ENCODE measurements around the gene EIF4G3.

Gene EIF4G3

GRCh38 chr1:21188235-21188634, 11.5 kb upstream of the EIF4G3 start:
- H2BK15ac ChIP-seq (ENCODE audit: low read depth, poor library complexity, severe bottlenecking) = no peak overlapping the region
- no peak overlapping the region for H3K27ac ChIP-seq (ENCODE audit: low read length, poor library complexity, severe bottlenecking)
- peaks cover 0 to 12% of the 10 kb centered on the region in 2 experiments for H3K27me3 ChIP-seq (ENCODE audit: control insufficient read depth in 1 of 2, insufficient read depth in 1 of 2, low read length in 2 of 2)
- H3K79me1 ChIP-seq (replicated peaks; ENCODE audit: low read length, poor library complexity, severe bottlenecking) = no peaks in the 10 kb centered on the region
- H3K4ac ChIP-seq (ENCODE audit: low read depth in 1 of 2, low read length in 2 of 2) = no peak overlapping the region
- no peak overlapping the region for H4K91ac ChIP-seq (ENCODE audit: low read length)
- no peak overlapping the region for H3K9ac ChIP-seq (ENCODE audit: low read length)
- no peak overlapping the region for H3K4me2 ChIP-seq (ENCODE audit: low read length, poor library complexity, severe bottlenecking)
- H3K23ac ChIP-seq (ENCODE audit: low read length in 2 of 2) = no peak overlapping the region
- no peaks in the 10 kb centered on the region for H3K36me3 ChIP-seq (ENCODE audit: control insufficient read depth in 1 of 2, insufficient read depth in 2 of 2, low read depth in 1 of 2, low read length in 2 of 2)
- no peak overlapping the region for H2AFZ ChIP-seq (ENCODE audit: low read depth, low read length)
- H3K18ac ChIP-seq (ENCODE audit: low read depth in 1 of 2, low read length in 2 of 2) = no peak overlapping the region
- no peak overlapping the region for H2AK5ac ChIP-seq (ENCODE audit: low read length, severe bottlenecking)
- H4K8ac ChIP-seq (ENCODE audit: low read length) = no peak overlapping the region
- H3K4me1 ChIP-seq (ENCODE audit: control insufficient read depth, insufficient read depth, low read depth, low read length) = no peaks in the 10 kb centered on the region
- 94% methylated on average over 1 of the region's 3 CpGs for WGBS
- no peak overlapping the region for H2BK5ac ChIP-seq (ENCODE audit: low read depth, low read length, poor library complexity, severe bottlenecking)
- no peak overlapping the region for H2BK120ac ChIP-seq (ENCODE audit: low read depth, low read length)
- no peak overlapping the region for H2BK12ac ChIP-seq (ENCODE audit: low read length in 2 of 2)
- H3K14ac ChIP-seq (ENCODE audit: low read length in 2 of 2) = no peak overlapping the region
- H3K9me3 ChIP-seq (ENCODE audit: control insufficient read depth, low read length) = no peaks in the 10 kb centered on the region
- no peak for DNase-seq
- H3K4me3 ChIP-seq (ENCODE audit: insufficient read depth in 1 of 2, low read depth in 1 of 2, low read length in 2 of 2) = no peak overlapping the region

GRCh38 chr1:21185221-21185731, 8.6 kb upstream of the EIF4G3 start:
- DNase-seq = no peak
- Histone ChIP-seq H3K4me2 (ENCODE audit: low read length, poor library complexity, severe bottlenecking) (no peak overlapping the region), H2BK12ac (ENCODE audit: low read length in 2 of 2) (no peak overlapping the region), H3K9ac (ENCODE audit: low read length) (no peak overlapping the region), H4K91ac (ENCODE audit: low read length) (no peak overlapping the region), H3K79me1 (replicated peaks; ENCODE audit: low read length, poor library complexity, severe bottlenecking) (no peaks in the 10 kb centered on the region), H3K18ac (ENCODE audit: low read depth in 1 of 2, low read length in 2 of 2) (no peak overlapping the region), H2BK15ac (ENCODE audit: low read depth, poor library complexity, severe bottlenecking) (no peak overlapping the region), H2AK5ac (ENCODE audit: low read length, severe bottlenecking) (no peak overlapping the region), H2BK120ac (ENCODE audit: low read depth, low read length) (no peak overlapping the region), H3K4ac (ENCODE audit: low read depth in 1 of 2, low read length in 2 of 2) (no peak overlapping the region), H2BK5ac (ENCODE audit: low read depth, low read length, poor library complexity, severe bottlenecking) (no peak overlapping the region), H3K4me1 (ENCODE audit: control insufficient read depth, insufficient read depth, low read depth, low read length) (no peaks in the 10 kb centered on the region), H3K4me3 (ENCODE audit: insufficient read depth in 1 of 2, low read depth in 1 of 2, low read length in 2 of 2) (no peak overlapping the region), H4K8ac (ENCODE audit: low read length) (no peak overlapping the region), H3K36me3 (ENCODE audit: control insufficient read depth in 1 of 2, insufficient read depth in 2 of 2, low read depth in 1 of 2, low read length in 2 of 2) (no peaks in the 10 kb centered on the region), H3K9me3 (ENCODE audit: control insufficient read depth, low read length) (no peaks in the 10 kb centered on the region), H3K14ac (ENCODE audit: low read length in 2 of 2) (no peak overlapping the region), H2AFZ (ENCODE audit: low read depth, low read length) (no peak overlapping the region), H3K27me3 (ENCODE audit: control insufficient read depth in 1 of 2, insufficient read depth in 1 of 2, low read length in 2 of 2) (peaks cover 0 to 7% of the 10 kb centered on the region in 2 experiments), H3K23ac (ENCODE audit: low read length in 2 of 2) (no peak overlapping the region), H3K27ac (ENCODE audit: low read length, poor library complexity, severe bottlenecking) (no peak overlapping the region)
- WGBS = 97% methylated on average over 4 of the region's 5 CpGs

- no peaks in the 10 kb centered on the region for H3K4me1 ChIP-seq (ENCODE audit: control insufficient read depth, insufficient read depth, low read depth, low read length)
- DNase-seq = no peak
- H3K9ac ChIP-seq (ENCODE audit: low read length) = no peak overlapping the region
- H2AFZ ChIP-seq (ENCODE audit: low read depth, low read length) = no peak overlapping the region
- no peaks in the 10 kb centered on the region for H3K79me1 ChIP-seq (replicated peaks; ENCODE audit: low read length, poor library complexity, severe bottlenecking)
- no peak overlapping the region for H4K91ac ChIP-seq (ENCODE audit: low read length)
- no peaks in the 10 kb centered on the region for H3K36me3 ChIP-seq (ENCODE audit: control insufficient read depth in 1 of 2, insufficient read depth in 2 of 2, low read depth in 1 of 2, low read length in 2 of 2)
- H3K27me3 ChIP-seq (ENCODE audit: control insufficient read depth in 1 of 2, insufficient read depth in 1 of 2, low read length in 2 of 2) = peaks cover 0 to 3% of the 10 kb centered on the region in 2 experiments
- H2BK15ac ChIP-seq (ENCODE audit: low read depth, poor library complexity, severe bottlenecking) = no peak overlapping the region
- no peak overlapping the region for H4K8ac ChIP-seq (ENCODE audit: low read length)
- no peaks in the 10 kb centered on the region for H3K9me3 ChIP-seq (ENCODE audit: control insufficient read depth, low read length)
- 60% methylated on average over 1 of the region's 1 CpG for WGBS
- no peak overlapping the region for H3K4me2 ChIP-seq (ENCODE audit: low read length, poor library complexity, severe bottlenecking)
- H2BK120ac ChIP-seq (ENCODE audit: low read depth, low read length) = no peak overlapping the region
- H3K27ac ChIP-seq (ENCODE audit: low read length, poor library complexity, severe bottlenecking) = no peak overlapping the region
- H2AK5ac ChIP-seq (ENCODE audit: low read length, severe bottlenecking) = no peak overlapping the region
- no peak overlapping the region for H3K4me3 ChIP-seq (ENCODE audit: insufficient read depth in 1 of 2, low read depth in 1 of 2, low read length in 2 of 2)
- no peak overlapping the region for H3K14ac ChIP-seq (ENCODE audit: low read length in 2 of 2)
- H2BK12ac ChIP-seq (ENCODE audit: low read length in 2 of 2) = no peak overlapping the region
- no peak overlapping the region for H2BK5ac ChIP-seq (ENCODE audit: low read depth, low read length, poor library complexity, severe bottlenecking)
- no peak overlapping the region for H3K23ac ChIP-seq (ENCODE audit: low read length in 2 of 2)
- no peak overlapping the region for H3K18ac ChIP-seq (ENCODE audit: low read depth in 1 of 2, low read length in 2 of 2)
- no peak overlapping the region for H3K4ac ChIP-seq (ENCODE audit: low read depth in 1 of 2, low read length in 2 of 2)
Observed at GRCh38 chr1:21184276-21184675, 7.6 kb upstream of the EIF4G3 start.

- no peak overlapping the region for H2AFZ ChIP-seq (ENCODE audit: low read depth, low read length)
- DNase-seq = peak; percentile 19
Observed at GRCh38 chr1:21182181-21182731, 5.6 kb upstream of the EIF4G3 start.

More at GRCh38 chr1:21182181-21182731, 5.6 kb upstream of the EIF4G3 start:
- H2BK5ac ChIP-seq (ENCODE audit: low read depth, low read length, poor library complexity, severe bottlenecking) = no peak overlapping the region
- H3K4me1 ChIP-seq (ENCODE audit: control insufficient read depth, insufficient read depth, low read depth, low read length) = peaks cover 3% of the 10 kb centered on the region
- H4K8ac ChIP-seq (ENCODE audit: low read length) = no peak overlapping the region
- no peaks in the 10 kb centered on the region for H3K79me1 ChIP-seq (replicated peaks; ENCODE audit: low read length, poor library complexity, severe bottlenecking)
- H3K9me3 ChIP-seq (ENCODE audit: control insufficient read depth, low read length) = no peaks in the 10 kb centered on the region
- H4K91ac ChIP-seq (ENCODE audit: low read length) = no peak overlapping the region
- no peak overlapping the region for H3K27ac ChIP-seq (ENCODE audit: low read length, poor library complexity, severe bottlenecking)
- no peak overlapping the region for H3K4ac ChIP-seq (ENCODE audit: low read depth in 1 of 2, low read length in 2 of 2)
- no peak overlapping the region for H3K4me2 ChIP-seq (ENCODE audit: low read length, poor library complexity, severe bottlenecking)
- no peak overlapping the region for H2BK120ac ChIP-seq (ENCODE audit: low read depth, low read length)
- no peak overlapping the region for H2BK12ac ChIP-seq (ENCODE audit: low read length in 2 of 2)
- H3K14ac ChIP-seq (ENCODE audit: low read length in 2 of 2) = no peak overlapping the region
- peak overlapping the region; percentile 67 for H3K9ac ChIP-seq (ENCODE audit: low read length)
- no peaks in the 10 kb centered on the region for H3K36me3 ChIP-seq (ENCODE audit: control insufficient read depth in 1 of 2, insufficient read depth in 2 of 2, low read depth in 1 of 2, low read length in 2 of 2)
- WGBS = 96% methylated on average over 4 of the region's 7 CpGs
- no peak overlapping the region for H3K4me3 ChIP-seq (ENCODE audit: insufficient read depth in 1 of 2, low read depth in 1 of 2, low read length in 2 of 2)
- H2AK5ac ChIP-seq (ENCODE audit: low read length, severe bottlenecking) = no peak overlapping the region
- H3K23ac ChIP-seq (ENCODE audit: low read length in 2 of 2) = no peak overlapping the region
- no peak overlapping the region for H3K18ac ChIP-seq (ENCODE audit: low read depth in 1 of 2, low read length in 2 of 2)
- no peak overlapping the region for H2BK15ac ChIP-seq (ENCODE audit: low read depth, poor library complexity, severe bottlenecking)
- no peaks in the 10 kb centered on the region for H3K27me3 ChIP-seq (ENCODE audit: control insufficient read depth in 1 of 2, insufficient read depth in 1 of 2, low read length in 2 of 2)

Data from mesenchymal stem cell (in vitro differentiated cells and primary cell).